Stimulated activated naive CD8-positive, alpha-beta T cell treated with anti-CD3 and anti-CD28 coated beads, Interleukin-15, Interleukin-2, amounts not matched to agents 100 ng/mL and 50 ng/mL, for 24 hours (primary cell): ENCODE results near the gene ZHX3.

Source experiments
- H3K27ac Mint-ChIP-seq: one replicate; pipeline ENCODE4 v1.8.0; 2021; ENCODE audit warnings: mild to moderate bottlenecking, mixed read lengths
- H3K27me3 Mint-ChIP-seq: one replicate; pipeline ENCODE4 v1.8.0; 2021; ENCODE audit warnings: mixed read lengths
- H3K36me3 Mint-ChIP-seq: one replicate; pipeline ENCODE4 v1.8.0; 2021; ENCODE audit warnings: low read depth, mixed read lengths
- H3K4me1 Mint-ChIP-seq: one replicate; pipeline ENCODE4 v1.8.0; 2021; ENCODE audit warnings: low read depth, mixed read lengths
- H3K4me3 Mint-ChIP-seq: one replicate; pipeline ENCODE4 v1.8.0; 2021; ENCODE audit warnings: mild to moderate bottlenecking, mixed read lengths
- H3K9me3 Mint-ChIP-seq: one replicate; pipeline ENCODE4 v1.8.0; 2021; ENCODE audit warnings: mixed read lengths

ZHX3 gene

GRCh38 chr20:41203660-41204059 lies 113.9 kb downstream of the ZHX3 start:
- Mint-ChIP-seq H3K27ac (no peak overlapping the region), H3K9me3 (peaks cover 7% of the 10 kb centered on the region), H3K27me3 (no peaks in the 10 kb centered on the region)

GRCh38 chr20:41202426-41202825 lies 115.1 kb downstream of the ZHX3 start:
- Mint-ChIP-seq H3K4me1 (no peaks in the 10 kb centered on the region), H3K36me3 (peaks cover 51% of the 10 kb centered on the region), H3K9me3 (peaks cover 11% of the 10 kb centered on the region), H3K4me3 (no peak overlapping the region), H3K27ac (no peak overlapping the region), H3K27me3 (no peaks in the 10 kb centered on the region)

More at GRCh38 chr20:41203660-41204059, 113.9 kb downstream of the ZHX3 start:
- peaks cover 44% of the 10 kb centered on the region for H3K36me3 Mint-ChIP-seq
- H3K4me3 Mint-ChIP-seq: no peak overlapping the region
- H3K4me1 Mint-ChIP-seq: no peaks in the 10 kb centered on the region

GRCh38 chr20:41201760-41202159 lies 115.8 kb downstream of the ZHX3 start:
- peaks cover 53% of the 10 kb centered on the region for H3K36me3 Mint-ChIP-seq
- no peaks in the 10 kb centered on the region for H3K4me1 Mint-ChIP-seq
- no peaks in the 10 kb centered on the region for H3K27me3 Mint-ChIP-seq
- peaks cover 11% of the 10 kb centered on the region for H3K9me3 Mint-ChIP-seq
- no peak overlapping the region for H3K4me3 Mint-ChIP-seq
- no peak overlapping the region for H3K27ac Mint-ChIP-seq

GRCh38 chr20:41200446-41201202 lies 116.9 kb downstream of the ZHX3 start:
- H3K27me3 Mint-ChIP-seq: no peaks in the 10 kb centered on the region
- peaks cover 5% of the 10 kb centered on the region for H3K4me1 Mint-ChIP-seq
- peaks cover 11% of the 10 kb centered on the region for H3K9me3 Mint-ChIP-seq
- no peak overlapping the region for H3K4me3 Mint-ChIP-seq
- H3K27ac Mint-ChIP-seq: no peak overlapping the region
- peaks cover 57% of the 10 kb centered on the region for H3K36me3 Mint-ChIP-seq

- Mint-ChIP-seq H3K36me3 (peaks cover 59% of the 10 kb centered on the region), H3K9me3 (peaks cover 11% of the 10 kb centered on the region), H3K4me1 (peaks cover 12% of the 10 kb centered on the region)
These were observed 119.1 kb downstream of the ZHX3 start for GRCh38 chr20:41198443-41198842.

GRCh38 chr20:41196653-41197225 lies 120.8 kb downstream of the ZHX3 start:
- Mint-ChIP-seq H3K27me3 (no peaks in the 10 kb centered on the region), H3K36me3 (peaks cover 53% of the 10 kb centered on the region), H3K4me1 (peaks cover 12% of the 10 kb centered on the region), H3K9me3 (peaks cover 16% of the 10 kb centered on the region), H3K4me3 (no peak overlapping the region), H3K27ac (no peak overlapping the region)

More at GRCh38 chr20:41198443-41198842, 119.1 kb downstream of the ZHX3 start:
- Mint-ChIP-seq H3K4me3 (no peak overlapping the region), H3K27me3 (no peaks in the 10 kb centered on the region), H3K27ac (no peak overlapping the region)

- H3K9me3 Mint-ChIP-seq: peaks cover 12% of the 10 kb centered on the region
These were observed 125.0 kb downstream of the ZHX3 start for GRCh38 chr20:41192575-41192974.

GRCh38 chr20:41191562-41192500 lies 125.7 kb downstream of the ZHX3 start:
- Mint-ChIP-seq H3K36me3 (peaks cover 34% of the 10 kb centered on the region), H3K27me3 (no peaks in the 10 kb centered on the region), H3K27ac (no peak overlapping the region), H3K4me1 (peaks cover 12% of the 10 kb centered on the region), H3K4me3 (no peak overlapping the region), H3K9me3 (peaks cover 12% of the 10 kb centered on the region)

More at GRCh38 chr20:41192575-41192974, 125.0 kb downstream of the ZHX3 start:
- Mint-ChIP-seq H3K4me1 (peaks cover 12% of the 10 kb centered on the region), H3K27ac (no peak overlapping the region), H3K4me3 (no peak overlapping the region), H3K27me3 (no peaks in the 10 kb centered on the region), H3K36me3 (peaks cover 37% of the 10 kb centered on the region)

GRCh38 chr20:41187668-41188067 lies 129.9 kb downstream of the ZHX3 start:
- Mint-ChIP-seq H3K9me3 (peaks cover 8% of the 10 kb centered on the region), H3K4me1 (no peaks in the 10 kb centered on the region), H3K36me3 (peaks cover 17% of the 10 kb centered on the region), H3K4me3 (no peak overlapping the region), H3K27me3 (no peaks in the 10 kb centered on the region), H3K27ac (no peak overlapping the region)

GRCh38 chr20:41185013-41185757 lies 132.3 kb downstream of the ZHX3 start:
- peaks cover 10% of the 10 kb centered on the region for H3K4me1 Mint-ChIP-seq
- H3K27ac Mint-ChIP-seq: no peak overlapping the region
- peaks cover 4% of the 10 kb centered on the region for H3K9me3 Mint-ChIP-seq
- no peaks in the 10 kb centered on the region for H3K27me3 Mint-ChIP-seq
- peaks cover 14% of the 10 kb centered on the region for H3K36me3 Mint-ChIP-seq
- no peak overlapping the region for H3K4me3 Mint-ChIP-seq

GRCh38 chr20:41183831-41184230 lies 133.7 kb downstream of the ZHX3 start:
- no peaks in the 10 kb centered on the region for H3K27me3 Mint-ChIP-seq
- peaks cover 10% of the 10 kb centered on the region for H3K4me1 Mint-ChIP-seq
- no peaks in the 10 kb centered on the region for H3K9me3 Mint-ChIP-seq
- no peak overlapping the region for H3K27ac Mint-ChIP-seq
- peaks cover 14% of the 10 kb centered on the region for H3K36me3 Mint-ChIP-seq
- H3K4me3 Mint-ChIP-seq: no peak overlapping the region

- H3K9me3 Mint-ChIP-seq: no peaks in the 10 kb centered on the region
- H3K27me3 Mint-ChIP-seq: no peaks in the 10 kb centered on the region
- H3K4me3 Mint-ChIP-seq: no peak overlapping the region
- peaks cover 10% of the 10 kb centered on the region for H3K4me1 Mint-ChIP-seq
- peaks cover 19% of the 10 kb centered on the region for H3K36me3 Mint-ChIP-seq
- no peak overlapping the region for H3K27ac Mint-ChIP-seq
These were observed 134.1 kb downstream of the ZHX3 start for GRCh38 chr20:41183391-41183790.

- H3K27ac Mint-ChIP-seq: no peak overlapping the region
- H3K27me3 Mint-ChIP-seq: no peaks in the 10 kb centered on the region
- H3K9me3 Mint-ChIP-seq: no peaks in the 10 kb centered on the region
- H3K36me3 Mint-ChIP-seq: peaks cover 23% of the 10 kb centered on the region
- peaks cover 10% of the 10 kb centered on the region for H3K4me1 Mint-ChIP-seq
- no peak overlapping the region for H3K4me3 Mint-ChIP-seq
These were observed 135.0 kb downstream of the ZHX3 start for GRCh38 chr20:41182296-41183212.
